Glutamatergic neuron (in vitro differentiated cells): ENCODE data around the gene TTLL13. TPM values are rescaled to one million over a fixed set of nuclear protein-coding genes. Genes with fewer than 3 reads are reported as not detected.

ENCODE experiments used
- DNase-seq: peaks from one replicate; pipeline ENCODE4 v3.0.0; 2022
- H3K27ac Mint-ChIP-seq: one replicate; pipeline ENCODE4 v1.8.0; 2020; ENCODE audit warnings: mild to moderate bottlenecking, mixed read lengths, inconsistent platforms; ENCODE audit not compliant: unreplicated experiment
- H3K27me3 Mint-ChIP-seq: one replicate; pipeline ENCODE4 v1.8.0; 2020; ENCODE audit warnings: mild to moderate bottlenecking, moderate library complexity, mixed read lengths, inconsistent platforms; ENCODE audit not compliant: unreplicated experiment
- H3K36me3 Mint-ChIP-seq: one replicate; pipeline ENCODE4 v1.8.0; 2020; ENCODE audit warnings: mild to moderate bottlenecking, mixed read lengths, inconsistent platforms; ENCODE audit not compliant: unreplicated experiment
- H3K4me1 Mint-ChIP-seq: one replicate; pipeline ENCODE4 v1.8.0; 2020; ENCODE audit warnings: mild to moderate bottlenecking, low read depth, mixed read lengths, inconsistent platforms; ENCODE audit not compliant: unreplicated experiment
- H3K4me3 Mint-ChIP-seq: one replicate; pipeline ENCODE4 v1.8.0; 2020; ENCODE audit warnings: mild to moderate bottlenecking, mixed read lengths, inconsistent platforms; ENCODE audit not compliant: unreplicated experiment
- H3K9me3 Mint-ChIP-seq: one replicate; pipeline ENCODE4 v1.8.0; 2020; ENCODE audit warnings: mild to moderate bottlenecking, moderate library complexity, mixed read lengths, inconsistent platforms; ENCODE audit not compliant: unreplicated experiment
- total RNA-seq: library from RNA; stranded (reverse); fragmentation: NEBNext Ultra II Directional; extraction: Animal tissue kit (Norgen Biotek cat#: 25700); gene quantifications from one replicate; pipeline ENCODE4 v1.2.1, GENCODE V29; 2021; ENCODE audit not compliant: unreplicated experiment
- TF ChIP-seq, protein P1 (sequence below): fragments of 200-600 bp; sonication (generic); IDR thresholded peaks from one replicate; pipeline ENCODE4 v1.5.0; 2021; ENCODE audit not compliant: partially characterized antibody, unreplicated experiment

Gene TTLL13
- total RNA-seq, 1 donor from 2014 or later, result not detected

DNA sequence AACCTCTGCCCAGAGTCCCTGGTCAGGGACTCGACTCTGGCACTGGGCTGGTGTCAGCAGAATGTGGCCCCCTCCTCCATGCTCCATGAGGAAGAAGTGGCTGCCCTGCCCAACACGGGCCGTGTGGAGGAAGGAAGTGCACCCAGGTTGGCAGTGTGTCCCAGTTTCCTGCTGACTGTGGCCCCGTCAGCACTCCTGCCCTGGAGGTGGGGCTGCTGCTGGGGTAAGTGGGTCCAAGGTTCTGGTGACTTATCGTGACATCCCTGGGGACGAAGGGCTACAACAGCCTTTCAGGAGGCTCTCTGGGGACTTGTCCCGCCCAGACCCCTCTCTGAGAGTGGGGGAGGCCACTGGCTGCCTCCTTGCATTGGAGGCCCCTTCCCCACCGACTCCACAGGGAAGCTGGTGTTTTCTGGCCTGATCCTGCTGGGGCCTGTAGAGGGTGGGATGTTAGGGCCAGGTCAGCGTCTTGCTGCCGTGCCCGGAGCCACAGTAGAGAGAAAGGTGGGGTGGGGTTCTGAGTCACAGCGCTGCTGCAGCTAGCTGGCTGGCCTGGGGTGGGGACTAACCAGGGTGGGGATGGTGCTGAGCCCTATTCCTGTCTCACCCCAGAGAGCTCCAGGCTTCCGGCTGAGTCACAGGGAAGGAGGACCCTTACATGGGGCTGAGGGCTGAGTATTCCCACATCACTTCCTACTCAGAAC lies 37.8 kb upstream of the TTLL13 start:
- DNase-seq, result no peak
- Mint-ChIP-seq H3K36me3 (peaks cover 5% of the 10 kb centered on the region), H3K4me3 (no peak overlapping the region), H3K27me3 (peaks cover 12% of the 10 kb centered on the region), H3K27ac (no peak overlapping the region), H3K4me1 (peaks cover 4% of the 10 kb centered on the region), H3K9me3 (peaks cover 3% of the 10 kb centered on the region)
- TF ChIP-seq, protein P1, sequence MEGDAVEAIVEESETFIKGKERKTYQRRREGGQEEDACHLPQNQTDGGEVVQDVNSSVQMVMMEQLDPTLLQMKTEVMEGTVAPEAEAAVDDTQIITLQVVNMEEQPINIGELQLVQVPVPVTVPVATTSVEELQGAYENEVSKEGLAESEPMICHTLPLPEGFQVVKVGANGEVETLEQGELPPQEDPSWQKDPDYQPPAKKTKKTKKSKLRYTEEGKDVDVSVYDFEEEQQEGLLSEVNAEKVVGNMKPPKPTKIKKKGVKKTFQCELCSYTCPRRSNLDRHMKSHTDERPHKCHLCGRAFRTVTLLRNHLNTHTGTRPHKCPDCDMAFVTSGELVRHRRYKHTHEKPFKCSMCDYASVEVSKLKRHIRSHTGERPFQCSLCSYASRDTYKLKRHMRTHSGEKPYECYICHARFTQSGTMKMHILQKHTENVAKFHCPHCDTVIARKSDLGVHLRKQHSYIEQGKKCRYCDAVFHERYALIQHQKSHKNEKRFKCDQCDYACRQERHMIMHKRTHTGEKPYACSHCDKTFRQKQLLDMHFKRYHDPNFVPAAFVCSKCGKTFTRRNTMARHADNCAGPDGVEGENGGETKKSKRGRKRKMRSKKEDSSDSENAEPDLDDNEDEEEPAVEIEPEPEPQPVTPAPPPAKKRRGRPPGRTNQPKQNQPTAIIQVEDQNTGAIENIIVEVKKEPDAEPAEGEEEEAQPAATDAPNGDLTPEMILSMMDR, result no peak

DNA sequence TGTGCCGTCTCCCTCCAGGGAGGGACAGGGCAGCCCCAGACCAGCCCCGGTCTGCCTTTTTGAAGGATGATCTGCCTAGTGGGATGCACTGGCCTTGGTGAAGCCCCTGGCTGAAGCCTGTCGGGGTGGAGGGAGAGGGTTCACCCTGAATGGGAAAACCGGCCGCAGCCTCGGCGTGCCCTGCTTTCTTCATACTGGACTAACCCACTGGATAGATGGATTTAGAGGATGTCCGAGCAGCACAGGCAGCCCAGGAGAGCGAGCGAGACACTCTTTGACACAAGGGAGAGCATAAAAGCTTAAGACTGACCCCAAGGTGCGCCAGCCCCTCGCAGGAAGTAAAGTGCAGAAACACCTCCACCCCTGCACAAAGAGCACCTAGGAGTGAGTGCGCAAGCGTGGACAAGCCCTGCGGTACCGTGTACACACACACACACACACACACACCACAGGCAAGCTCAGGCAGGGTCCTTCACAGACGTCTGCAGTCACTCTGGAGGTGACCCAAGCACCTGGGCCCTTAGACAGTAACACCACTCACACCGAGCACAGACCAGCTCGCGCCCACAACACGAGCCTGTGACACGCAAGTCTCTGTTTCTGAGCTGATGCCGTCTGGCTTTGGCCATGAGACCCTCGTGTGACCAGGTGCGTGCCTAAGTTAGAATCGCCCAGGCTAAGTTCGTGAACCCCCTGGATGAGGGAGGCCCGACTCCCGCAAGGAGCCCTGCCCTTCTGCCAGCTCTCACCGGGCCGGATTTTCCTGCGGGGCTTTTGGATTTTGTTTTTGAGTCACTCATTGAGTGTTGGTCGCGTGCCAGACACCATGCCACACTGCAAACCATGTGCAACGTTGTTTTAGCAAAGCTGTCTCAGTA lies 36.9 kb upstream of the TTLL13 start:
- H3K9me3 Mint-ChIP-seq, result peaks cover 3% of the 10 kb centered on the region
- TF ChIP-seq, protein P1, result no peak
- H3K4me1 Mint-ChIP-seq, result peaks cover 4% of the 10 kb centered on the region
- H3K27me3 Mint-ChIP-seq, result peaks cover 12% of the 10 kb centered on the region
- DNase-seq, result no peak
- H3K36me3 Mint-ChIP-seq, result peaks cover 5% of the 10 kb centered on the region
- no peak overlapping the region for H3K27ac Mint-ChIP-seq
- no peak overlapping the region for H3K4me3 Mint-ChIP-seq

DNA sequence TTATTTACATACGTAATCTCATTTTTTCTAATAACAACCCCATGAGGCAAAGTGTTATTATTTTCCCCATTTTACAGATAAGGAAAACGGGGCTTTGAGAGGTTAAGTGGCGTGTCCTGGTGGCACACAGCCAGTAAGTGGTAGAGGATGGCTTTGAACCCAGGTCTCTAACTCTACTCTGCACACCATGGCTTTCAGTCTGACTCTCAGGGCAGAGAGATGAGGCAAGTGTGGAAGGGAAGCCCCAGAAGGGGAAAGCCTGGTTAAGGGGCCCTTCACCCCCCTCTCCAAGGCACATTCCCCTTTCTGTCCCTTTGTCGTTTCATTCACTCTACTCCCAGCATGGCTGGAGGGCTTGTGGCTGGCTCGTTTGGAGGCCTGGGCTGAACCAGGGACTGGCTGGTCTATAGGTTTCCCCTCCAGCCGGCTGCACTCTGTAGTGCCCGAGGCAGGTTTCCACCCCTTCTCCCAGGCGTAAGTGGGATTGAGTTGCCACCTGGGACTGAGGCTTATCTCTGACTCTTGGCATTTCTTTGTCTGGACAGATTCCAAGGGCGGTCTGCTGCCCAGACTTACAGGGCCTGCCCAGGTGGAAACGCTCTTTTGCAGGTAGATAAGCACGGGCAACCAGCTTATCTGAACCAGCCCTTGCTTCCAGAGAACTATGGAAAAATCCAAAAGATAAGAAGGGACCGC lies 36.1 kb upstream of the TTLL13 start:
- Mint-ChIP-seq H3K4me1 (peaks cover 4% of the 10 kb centered on the region), H3K4me3 (no peak overlapping the region), H3K27me3 (peaks cover 12% of the 10 kb centered on the region), H3K27ac (no peak overlapping the region), H3K36me3 (peaks cover 5% of the 10 kb centered on the region), H3K9me3 (peaks cover 3% of the 10 kb centered on the region)
- TF ChIP-seq, protein P1, result no peak
- no peak for DNase-seq

DNA sequence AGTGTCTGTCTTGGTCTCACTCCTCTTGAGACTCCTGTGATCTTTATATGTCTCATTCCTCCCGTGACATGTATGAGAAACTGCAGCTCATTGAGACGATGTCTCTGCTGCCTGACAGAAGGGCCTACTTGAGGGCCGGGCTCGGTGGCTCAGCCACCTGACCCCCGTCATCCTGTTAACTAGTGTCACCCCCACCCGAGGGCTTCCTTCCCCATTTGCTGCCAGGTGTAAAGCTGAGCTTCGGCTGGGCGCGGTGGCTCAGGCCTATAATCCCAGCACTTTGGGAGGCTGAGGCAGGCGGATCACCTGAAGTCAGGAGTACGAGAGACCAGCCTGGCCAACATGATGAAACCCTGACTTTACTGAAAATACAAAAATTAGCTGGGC lies 35.5 kb upstream of the TTLL13 start:
- Mint-ChIP-seq H3K27me3 (peaks cover 12% of the 10 kb centered on the region), H3K9me3 (peaks cover 3% of the 10 kb centered on the region), H3K27ac (no peak overlapping the region), H3K4me3 (no peak overlapping the region), H3K4me1 (peaks cover 4% of the 10 kb centered on the region), H3K36me3 (peaks cover 5% of the 10 kb centered on the region)
- DNase-seq, result no peak
- TF ChIP-seq, protein P1, result no peak
